ENCODE results near the gene CELF5. TPM values are rescaled to one million over a fixed set of nuclear protein-coding genes. Genes with fewer than 3 reads are reported as not detected.

Gene CELF5
- total RNA-seq, 1 experiment from 2014 or later: 7.7 TPM

GRCh38 chr19:3229888-3230496 is 5.5 kb downstream of the CELF5 start:
- ChIA-PET POLR2A (no interaction called here), CTCF (interaction anchor here (1.1 to 4.4 kb wide), 2 partner anchors 46 to 121 kb away, joined by 3 to 30 read pairs; no protein-coding TSS in a partner anchor)
- DNase-seq (ENCODE audit: low spot score) (no peak), ATAC-seq (no peak)
- H3K27me3 Mint-ChIP-seq (ENCODE audit: low read depth): no peaks in the 10 kb centered on the region
- H3K36me3 Mint-ChIP-seq: no peaks in the 10 kb centered on the region
- TF ChIP-seq, protein P1, sequence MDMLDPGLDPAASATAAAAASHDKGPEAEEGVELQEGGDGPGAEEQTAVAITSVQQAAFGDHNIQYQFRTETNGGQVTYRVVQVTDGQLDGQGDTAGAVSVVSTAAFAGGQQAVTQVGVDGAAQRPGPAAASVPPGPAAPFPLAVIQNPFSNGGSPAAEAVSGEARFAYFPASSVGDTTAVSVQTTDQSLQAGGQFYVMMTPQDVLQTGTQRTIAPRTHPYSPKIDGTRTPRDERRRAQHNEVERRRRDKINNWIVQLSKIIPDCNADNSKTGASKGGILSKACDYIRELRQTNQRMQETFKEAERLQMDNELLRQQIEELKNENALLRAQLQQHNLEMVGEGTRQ (CRISPR knock-in tag; IDR thresholded peaks at IDR 0.05): no peak
- TF ChIP-seq NR3C1 (CRISPR knock-in tag; conservative IDR thresholded peaks at IDR 0.05; ENCODE audit: low read depth): no peak
- no peak for TF ChIP-seq TP53 (CRISPR knock-in tag; IDR thresholded peaks at IDR 0.05)
- TF ChIP-seq FOXK1 (CRISPR knock-in tag; IDR thresholded peaks at IDR 0.05): no peak
- peaks cover 8% of the 10 kb centered on the region for H3K4me1 Mint-ChIP-seq
- H3K9me3 Mint-ChIP-seq: no peaks in the 10 kb centered on the region
- no peak overlapping the region for H3K27ac Mint-ChIP-seq
- H3K4me3 Mint-ChIP-seq: no peak overlapping the region

- H3K27ac Mint-ChIP-seq: no peak overlapping the region
- ChIA-PET CTCF (interaction anchor here (4.4 kb wide), 1 partner anchor 44 kb away, joined by 30 read pairs; no protein-coding TSS in a partner anchor), POLR2A (no interaction called here)
- no peaks in the 10 kb centered on the region for H3K9me3 Mint-ChIP-seq
- H3K4me3 Mint-ChIP-seq: no peak overlapping the region
- peaks cover 8% of the 10 kb centered on the region for H3K4me1 Mint-ChIP-seq
- no peaks in the 10 kb centered on the region for H3K36me3 Mint-ChIP-seq
- ATAC-seq (no peak), DNase-seq (ENCODE audit: low spot score) (no peak)
- no peaks in the 10 kb centered on the region for H3K27me3 Mint-ChIP-seq (ENCODE audit: low read depth)
- TF ChIP-seq RELA (CRISPR knock-in tag; IDR thresholded peaks at IDR 0.05; ENCODE audit: borderline replicate concordance) (no peak), IRF2 (CRISPR knock-in tag; IDR thresholded peaks at IDR 0.05; ENCODE audit: borderline replicate concordance, low read depth) (no peak), KAT7 (CRISPR knock-in tag; IDR thresholded peaks at IDR 0.05; ENCODE audit: borderline replicate concordance) (no peak), NFE2L1 (CRISPR knock-in tag; IDR thresholded peaks at IDR 0.05) (no peak), ZBTB43 (CRISPR knock-in tag; IDR thresholded peaks at IDR 0.05) (no peak), E2F5 (CRISPR knock-in tag; IDR thresholded peaks at IDR 0.05) (no peak), FOXK1 (CRISPR knock-in tag; IDR thresholded peaks at IDR 0.05) (no peak), NR1H2 (CRISPR knock-in tag; IDR thresholded peaks at IDR 0.05) (no peak)
- TF ChIP-seq, protein P2, sequence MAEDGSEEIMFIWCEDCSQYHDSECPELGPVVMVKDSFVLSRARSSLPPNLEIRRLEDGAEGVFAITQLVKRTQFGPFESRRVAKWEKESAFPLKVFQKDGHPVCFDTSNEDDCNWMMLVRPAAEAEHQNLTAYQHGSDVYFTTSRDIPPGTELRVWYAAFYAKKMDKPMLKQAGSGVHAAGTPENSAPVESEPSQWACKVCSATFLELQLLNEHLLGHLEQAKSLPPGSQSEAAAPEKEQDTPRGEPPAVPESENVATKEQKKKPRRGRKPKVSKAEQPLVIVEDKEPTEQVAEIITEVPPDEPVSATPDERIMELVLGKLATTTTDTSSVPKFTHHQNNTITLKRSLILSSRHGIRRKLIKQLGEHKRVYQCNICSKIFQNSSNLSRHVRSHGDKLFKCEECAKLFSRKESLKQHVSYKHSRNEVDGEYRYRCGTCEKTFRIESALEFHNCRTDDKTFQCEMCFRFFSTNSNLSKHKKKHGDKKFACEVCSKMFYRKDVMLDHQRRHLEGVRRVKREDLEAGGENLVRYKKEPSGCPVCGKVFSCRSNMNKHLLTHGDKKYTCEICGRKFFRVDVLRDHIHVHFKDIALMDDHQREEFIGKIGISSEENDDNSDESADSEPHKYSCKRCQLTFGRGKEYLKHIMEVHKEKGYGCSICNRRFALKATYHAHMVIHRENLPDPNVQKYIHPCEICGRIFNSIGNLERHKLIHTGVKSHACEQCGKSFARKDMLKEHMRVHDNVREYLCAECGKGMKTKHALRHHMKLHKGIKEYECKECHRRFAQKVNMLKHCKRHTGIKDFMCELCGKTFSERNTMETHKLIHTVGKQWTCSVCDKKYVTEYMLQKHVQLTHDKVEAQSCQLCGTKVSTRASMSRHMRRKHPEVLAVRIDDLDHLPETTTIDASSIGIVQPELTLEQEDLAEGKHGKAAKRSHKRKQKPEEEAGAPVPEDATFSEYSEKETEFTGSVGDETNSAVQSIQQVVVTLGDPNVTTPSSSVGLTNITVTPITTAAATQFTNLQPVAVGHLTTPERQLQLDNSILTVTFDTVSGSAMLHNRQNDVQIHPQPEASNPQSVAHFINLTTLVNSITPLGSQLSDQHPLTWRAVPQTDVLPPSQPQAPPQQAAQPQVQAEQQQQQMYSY (CRISPR knock-in tag; IDR thresholded peaks at IDR 0.05): no peak
These were observed 6.8 kb downstream of the CELF5 start for GRCh38 chr19:3231288-3231687.

DNA sequence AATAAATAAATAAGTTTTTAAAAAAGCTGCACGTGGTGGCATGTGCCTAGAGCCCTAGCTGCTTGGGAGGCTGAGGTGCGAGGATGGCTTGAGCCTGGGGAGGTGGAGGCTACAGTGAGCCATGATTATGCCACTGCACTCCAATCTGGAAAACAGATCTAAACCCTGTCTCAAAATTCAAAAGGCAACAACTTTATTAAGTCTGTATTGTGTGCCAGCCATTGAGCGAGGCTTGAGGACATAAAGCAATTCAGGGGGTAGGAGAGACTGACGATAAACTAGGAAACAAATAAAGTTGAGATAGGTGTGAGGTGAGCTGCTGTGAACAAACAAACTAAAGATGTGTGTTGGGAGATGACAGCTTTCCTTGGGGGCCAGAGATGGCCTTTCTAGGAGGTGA is 8.7 kb downstream of the CELF5 start:
- no peaks in the 10 kb centered on the region for H3K27me3 Mint-ChIP-seq (ENCODE audit: low read depth)
- DNase-seq (ENCODE audit: low spot score) (no peak), ATAC-seq (no peak)
- H3K36me3 Mint-ChIP-seq: no peaks in the 10 kb centered on the region
- ChIA-PET CTCF (interaction anchor here (0.6 to 2.8 kb wide), 8 partner anchors 9 to 531 kb away, joined by 3 to 28 read pairs (median 3); no protein-coding TSS in a partner anchor), POLR2A (no interaction called here)
- no peak overlapping the region for H3K27ac Mint-ChIP-seq
- no peak overlapping the region for H3K4me3 Mint-ChIP-seq
- H3K4me1 Mint-ChIP-seq: peaks cover 3% of the 10 kb centered on the region; the same call in 1 of the 2 replicates
- no peaks in the 10 kb centered on the region for H3K9me3 Mint-ChIP-seq
- TF ChIP-seq, protein P3, sequence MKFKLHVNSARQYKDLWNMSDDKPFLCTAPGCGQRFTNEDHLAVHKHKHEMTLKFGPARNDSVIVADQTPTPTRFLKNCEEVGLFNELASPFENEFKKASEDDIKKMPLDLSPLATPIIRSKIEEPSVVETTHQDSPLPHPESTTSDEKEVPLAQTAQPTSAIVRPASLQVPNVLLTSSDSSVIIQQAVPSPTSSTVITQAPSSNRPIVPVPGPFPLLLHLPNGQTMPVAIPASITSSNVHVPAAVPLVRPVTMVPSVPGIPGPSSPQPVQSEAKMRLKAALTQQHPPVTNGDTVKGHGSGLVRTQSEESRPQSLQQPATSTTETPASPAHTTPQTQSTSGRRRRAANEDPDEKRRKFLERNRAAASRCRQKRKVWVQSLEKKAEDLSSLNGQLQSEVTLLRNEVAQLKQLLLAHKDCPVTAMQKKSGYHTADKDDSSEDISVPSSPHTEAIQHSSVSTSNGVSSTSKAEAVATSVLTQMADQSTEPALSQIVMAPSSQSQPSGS (CRISPR knock-in tag; IDR thresholded peaks at IDR 0.05; ENCODE audit: borderline replicate concordance, low read depth): no peak
- TF ChIP-seq ELF4 (CRISPR knock-in tag; IDR thresholded peaks at IDR 0.05; ENCODE audit: low read depth): no peak
- TF ChIP-seq, protein P4, sequence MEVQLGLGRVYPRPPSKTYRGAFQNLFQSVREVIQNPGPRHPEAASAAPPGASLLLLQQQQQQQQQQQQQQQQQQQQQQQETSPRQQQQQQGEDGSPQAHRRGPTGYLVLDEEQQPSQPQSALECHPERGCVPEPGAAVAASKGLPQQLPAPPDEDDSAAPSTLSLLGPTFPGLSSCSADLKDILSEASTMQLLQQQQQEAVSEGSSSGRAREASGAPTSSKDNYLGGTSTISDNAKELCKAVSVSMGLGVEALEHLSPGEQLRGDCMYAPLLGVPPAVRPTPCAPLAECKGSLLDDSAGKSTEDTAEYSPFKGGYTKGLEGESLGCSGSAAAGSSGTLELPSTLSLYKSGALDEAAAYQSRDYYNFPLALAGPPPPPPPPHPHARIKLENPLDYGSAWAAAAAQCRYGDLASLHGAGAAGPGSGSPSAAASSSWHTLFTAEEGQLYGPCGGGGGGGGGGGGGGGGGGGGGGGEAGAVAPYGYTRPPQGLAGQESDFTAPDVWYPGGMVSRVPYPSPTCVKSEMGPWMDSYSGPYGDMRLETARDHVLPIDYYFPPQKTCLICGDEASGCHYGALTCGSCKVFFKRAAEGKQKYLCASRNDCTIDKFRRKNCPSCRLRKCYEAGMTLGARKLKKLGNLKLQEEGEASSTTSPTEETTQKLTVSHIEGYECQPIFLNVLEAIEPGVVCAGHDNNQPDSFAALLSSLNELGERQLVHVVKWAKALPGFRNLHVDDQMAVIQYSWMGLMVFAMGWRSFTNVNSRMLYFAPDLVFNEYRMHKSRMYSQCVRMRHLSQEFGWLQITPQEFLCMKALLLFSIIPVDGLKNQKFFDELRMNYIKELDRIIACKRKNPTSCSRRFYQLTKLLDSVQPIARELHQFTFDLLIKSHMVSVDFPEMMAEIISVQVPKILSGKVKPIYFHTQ (CRISPR knock-in tag; IDR thresholded peaks at IDR 0.05): no peak
- TF ChIP-seq, protein P5, sequence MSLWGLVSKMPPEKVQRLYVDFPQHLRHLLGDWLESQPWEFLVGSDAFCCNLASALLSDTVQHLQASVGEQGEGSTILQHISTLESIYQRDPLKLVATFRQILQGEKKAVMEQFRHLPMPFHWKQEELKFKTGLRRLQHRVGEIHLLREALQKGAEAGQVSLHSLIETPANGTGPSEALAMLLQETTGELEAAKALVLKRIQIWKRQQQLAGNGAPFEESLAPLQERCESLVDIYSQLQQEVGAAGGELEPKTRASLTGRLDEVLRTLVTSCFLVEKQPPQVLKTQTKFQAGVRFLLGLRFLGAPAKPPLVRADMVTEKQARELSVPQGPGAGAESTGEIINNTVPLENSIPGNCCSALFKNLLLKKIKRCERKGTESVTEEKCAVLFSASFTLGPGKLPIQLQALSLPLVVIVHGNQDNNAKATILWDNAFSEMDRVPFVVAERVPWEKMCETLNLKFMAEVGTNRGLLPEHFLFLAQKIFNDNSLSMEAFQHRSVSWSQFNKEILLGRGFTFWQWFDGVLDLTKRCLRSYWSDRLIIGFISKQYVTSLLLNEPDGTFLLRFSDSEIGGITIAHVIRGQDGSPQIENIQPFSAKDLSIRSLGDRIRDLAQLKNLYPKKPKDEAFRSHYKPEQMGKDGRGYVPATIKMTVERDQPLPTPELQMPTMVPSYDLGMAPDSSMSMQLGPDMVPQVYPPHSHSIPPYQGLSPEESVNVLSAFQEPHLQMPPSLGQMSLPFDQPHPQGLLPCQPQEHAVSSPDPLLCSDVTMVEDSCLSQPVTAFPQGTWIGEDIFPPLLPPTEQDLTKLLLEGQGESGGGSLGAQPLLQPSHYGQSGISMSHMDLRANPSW (CRISPR knock-in tag; conservative IDR thresholded peaks at IDR 0.05; ENCODE audit: low read depth): no peak
- no peak for TF ChIP-seq CREB1 (CRISPR knock-in tag; IDR thresholded peaks at IDR 0.05)
